NCI-H2107 (cell line): ENCODE measurements around the gene PRPH.
"Not testable (repeated sequence)": the region's sequence is repeated elsewhere in the genome, so short reads cannot be mapped to it uniquely, and the experiment has no call there.

ENCODE experiments used
- DNase-seq: peaks from one replicate; lab custom pipeline; 2025; lab: John Stamatoyannopoulos, UW

PRPH gene

GRCh38 chr12:49276304-49277290, 18.4 kb upstream of the PRPH start:
- no peak for DNase-seq

- DNase-seq = no peak
These were observed 17.5 kb upstream of the PRPH start for GRCh38 chr12:49277466-49277865.

GRCh38 chr12:49279706-49280159, 15.2 kb upstream of the PRPH start:
- DNase-seq = peak; percentile 39

DNA sequence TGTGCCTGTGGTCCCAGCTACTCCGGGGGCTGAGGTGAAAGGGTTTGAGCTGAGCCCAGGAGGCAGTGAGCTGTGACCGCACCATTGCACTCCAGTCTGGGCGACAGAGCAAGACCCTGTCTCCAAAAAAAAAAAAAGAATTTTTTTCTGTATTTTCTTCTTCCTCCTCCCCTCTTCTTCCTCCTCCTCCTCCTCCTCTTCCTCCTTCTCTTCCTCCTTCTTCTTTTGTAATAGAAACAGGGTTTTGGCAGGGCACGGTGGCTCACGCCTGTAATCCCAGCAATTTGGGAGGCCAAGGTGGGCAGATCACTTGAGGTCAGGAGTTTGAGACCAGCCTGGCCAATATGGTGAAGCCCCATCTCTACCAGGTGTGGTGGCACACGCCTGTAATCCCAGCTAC, 14.4 kb upstream of the PRPH start:
- DNase-seq = not testable (repeated sequence)

- no peak for DNase-seq
These were observed 12.6 kb upstream of the PRPH start for GRCh38 chr12:49282302-49282701.

DNA sequence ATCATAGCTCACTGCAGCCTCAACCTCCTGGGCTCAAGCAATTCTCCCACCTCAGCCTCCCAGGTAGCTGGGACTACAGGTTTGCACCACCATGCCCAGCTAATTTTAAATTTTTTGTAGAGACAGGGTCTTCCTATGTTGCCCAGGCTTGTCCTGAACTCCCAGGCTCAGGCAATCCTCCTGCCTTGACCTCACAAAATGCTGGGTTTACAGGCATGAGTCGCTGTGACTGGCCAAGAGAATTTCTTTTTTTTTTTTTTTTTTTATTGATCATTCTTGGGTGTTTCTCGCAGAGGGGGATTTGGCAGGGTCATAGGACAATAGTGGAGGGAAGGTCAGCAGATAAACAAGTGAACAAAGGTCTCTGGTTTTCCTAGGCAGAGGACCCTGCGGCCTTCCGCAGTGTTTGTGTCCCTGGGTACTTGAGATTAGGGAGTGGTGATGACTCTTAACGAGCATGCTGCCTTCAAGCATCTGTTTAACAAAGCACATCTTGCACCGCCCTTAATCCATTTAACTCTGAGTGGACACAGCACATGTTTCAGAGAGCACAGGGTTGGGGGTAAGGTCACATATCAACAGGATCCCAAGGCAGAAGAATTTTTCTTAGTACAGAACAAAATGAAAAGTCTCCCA, 12.1 kb upstream of the PRPH start:
- DNase-seq = not testable (repeated sequence)

DNA sequence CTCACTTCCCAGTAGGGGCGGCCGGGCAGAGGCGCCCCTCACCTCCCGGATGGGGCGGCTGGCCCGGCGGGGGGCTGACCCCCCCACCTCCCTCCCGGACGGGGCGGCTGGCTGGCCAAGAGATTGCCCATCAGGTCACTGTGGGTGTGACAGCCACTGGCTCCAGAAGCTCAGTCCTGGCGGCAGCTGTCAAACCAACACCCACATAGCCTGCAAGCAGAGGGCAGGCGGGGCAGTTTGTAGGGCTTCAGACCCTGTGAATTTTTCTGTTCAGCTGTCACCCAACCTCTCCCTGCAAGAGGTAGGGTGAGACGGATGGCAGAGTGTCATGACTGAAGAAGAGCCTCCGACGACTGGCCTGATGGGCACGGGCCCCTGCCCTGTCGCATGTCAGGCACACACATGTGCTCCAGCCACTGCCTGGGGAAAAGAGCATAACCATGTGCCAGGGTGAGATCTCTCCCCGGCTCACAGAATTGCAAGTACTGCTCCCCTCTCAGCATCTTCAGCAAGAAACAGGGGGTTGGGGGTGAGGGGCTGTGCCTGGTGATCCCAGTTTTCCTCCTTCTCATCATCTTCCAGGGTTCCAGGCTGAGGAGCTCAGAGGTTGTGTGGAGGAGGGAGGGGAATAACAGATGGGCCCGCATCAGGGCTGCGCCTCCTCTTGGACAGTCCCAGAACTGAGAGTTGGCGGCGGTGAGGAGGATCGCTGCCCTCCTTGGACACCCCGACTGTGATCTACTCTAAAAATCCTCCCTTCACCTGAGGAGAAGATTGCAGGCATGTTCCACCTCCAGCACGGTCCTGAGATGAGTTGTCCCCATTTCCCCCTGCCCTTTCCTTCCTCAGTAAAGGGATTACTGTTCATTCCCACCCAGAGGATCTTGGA, 11.2 kb upstream of the PRPH start:
- no peak for DNase-seq

- DNase-seq = no peak
These were observed 10.3 kb upstream of the PRPH start for GRCh38 chr12:49284672-49285071.

- no peak for DNase-seq
These were observed 7.1 kb upstream of the PRPH start for GRCh38 chr12:49287876-49288275.

- no peak for DNase-seq
These were observed 6.5 kb upstream of the PRPH start for GRCh38 chr12:49288412-49288853.

DNA sequence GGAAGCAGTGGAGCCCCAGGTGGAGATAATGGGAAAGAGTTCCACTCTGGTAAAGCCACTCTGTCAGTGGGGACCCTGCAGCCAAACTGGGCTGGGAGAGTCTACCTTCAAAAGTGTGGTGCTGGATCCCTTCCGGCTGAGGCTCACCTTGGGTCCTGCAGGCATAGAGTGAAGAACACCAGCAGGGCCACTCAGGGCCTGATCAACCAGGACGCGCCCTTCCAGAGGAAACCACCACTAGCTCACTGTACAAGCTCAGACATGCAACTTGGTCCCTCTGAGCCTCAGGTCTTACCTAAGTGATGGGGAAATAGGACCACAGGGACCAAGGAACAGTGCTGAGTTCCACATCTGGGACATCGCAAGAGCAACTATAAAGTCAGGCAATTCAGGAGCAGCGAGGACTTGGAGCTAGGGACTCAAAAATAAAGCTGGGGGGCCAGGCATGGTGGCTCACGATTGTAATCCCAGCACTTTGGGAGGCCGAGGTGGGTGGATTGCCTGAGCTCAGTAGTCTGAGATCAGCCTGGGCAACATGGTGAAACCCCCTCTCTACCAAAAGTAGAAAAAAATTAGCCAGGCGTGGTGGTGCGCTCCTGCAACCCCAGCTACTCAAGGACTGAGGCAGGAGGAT, 5.9 kb upstream of the PRPH start:
- no peak for DNase-seq

- no peak for DNase-seq
These were observed 2.3 kb upstream of the PRPH start for GRCh38 chr12:49292729-49293055.

DNA sequence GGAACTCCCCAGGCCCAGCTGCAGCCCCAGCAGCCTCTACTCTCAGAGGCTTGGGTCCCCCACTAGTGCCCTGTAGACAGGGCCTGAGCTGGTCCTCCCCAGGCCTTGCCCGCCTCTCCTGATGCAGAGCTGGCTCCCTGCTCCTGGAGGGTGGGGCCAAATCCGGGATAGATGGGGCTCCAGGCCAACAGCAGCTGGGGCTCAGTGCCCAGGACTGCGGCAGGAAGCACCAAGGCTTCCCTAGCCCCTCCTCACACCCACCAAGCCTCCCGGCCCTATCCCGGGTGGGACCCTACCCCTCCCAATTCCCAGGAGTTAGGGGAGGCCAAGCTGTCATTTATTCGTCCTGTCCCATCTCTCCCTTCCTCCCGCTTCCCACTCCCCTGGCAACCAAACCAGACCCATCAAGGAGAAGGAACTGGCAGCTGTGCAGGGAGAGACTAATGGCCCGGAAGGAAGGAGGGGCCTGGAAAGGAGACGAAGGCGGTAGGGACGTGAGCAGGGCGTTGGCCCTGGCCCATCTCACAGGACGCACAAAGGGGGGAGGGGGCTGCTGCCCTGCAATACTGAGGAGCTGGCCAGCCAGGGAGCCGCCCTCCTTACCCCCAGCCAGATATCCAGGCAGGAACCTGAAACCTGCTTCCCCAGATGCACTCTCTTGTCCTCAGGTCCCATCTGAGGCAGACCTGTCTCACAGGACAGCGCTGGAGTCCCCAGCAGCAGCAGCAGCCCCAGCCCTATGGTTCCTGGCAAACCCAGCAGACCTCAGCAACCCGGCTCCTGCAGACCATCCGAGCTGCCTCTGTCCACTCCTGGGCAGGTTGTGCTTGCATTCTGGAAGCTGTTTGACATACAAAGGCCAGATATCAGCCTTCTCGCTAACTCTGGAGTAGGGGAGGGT, 1.6 kb upstream of the PRPH start:
- DNase-seq = no peak

DNA sequence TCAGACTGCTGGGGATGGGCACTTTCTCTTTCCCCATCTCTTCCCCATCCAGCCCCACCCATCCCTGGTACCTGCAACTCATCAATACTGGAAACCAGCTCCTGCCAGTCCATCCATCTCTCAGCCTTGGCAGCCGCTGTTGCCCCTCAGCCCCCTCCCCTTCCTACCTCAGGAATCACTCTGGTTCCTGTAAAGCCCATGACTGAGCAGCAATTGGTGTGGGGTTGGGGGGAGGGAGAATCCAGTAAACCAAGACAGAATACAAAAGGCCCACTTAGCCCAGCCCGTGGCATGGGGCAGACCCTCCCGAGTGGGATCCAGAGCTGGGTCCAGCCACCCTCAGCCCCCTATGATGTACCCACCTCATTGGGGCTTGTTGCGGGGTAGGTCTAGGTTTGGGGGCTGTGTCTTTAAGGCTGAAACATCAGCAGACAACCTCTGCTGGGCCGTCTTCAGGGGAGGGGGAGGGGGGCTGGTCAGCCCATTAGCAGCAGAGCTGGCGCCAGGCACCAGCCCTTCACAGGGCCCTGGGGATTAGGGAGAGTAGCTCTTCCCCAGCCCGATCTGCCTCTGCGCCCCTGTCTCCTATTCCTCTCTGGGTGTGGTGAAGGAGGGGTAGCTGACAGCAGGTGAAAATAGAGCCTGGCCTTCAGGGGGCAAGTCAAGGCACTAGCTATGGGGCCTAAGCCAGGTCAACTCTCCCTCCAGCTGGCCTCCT, 702 bp upstream of the PRPH start:
- DNase-seq = no peak

- no peak for DNase-seq
These were observed 204 bp upstream of the PRPH start for GRCh38 chr12:49294804-49295081.

DNA sequence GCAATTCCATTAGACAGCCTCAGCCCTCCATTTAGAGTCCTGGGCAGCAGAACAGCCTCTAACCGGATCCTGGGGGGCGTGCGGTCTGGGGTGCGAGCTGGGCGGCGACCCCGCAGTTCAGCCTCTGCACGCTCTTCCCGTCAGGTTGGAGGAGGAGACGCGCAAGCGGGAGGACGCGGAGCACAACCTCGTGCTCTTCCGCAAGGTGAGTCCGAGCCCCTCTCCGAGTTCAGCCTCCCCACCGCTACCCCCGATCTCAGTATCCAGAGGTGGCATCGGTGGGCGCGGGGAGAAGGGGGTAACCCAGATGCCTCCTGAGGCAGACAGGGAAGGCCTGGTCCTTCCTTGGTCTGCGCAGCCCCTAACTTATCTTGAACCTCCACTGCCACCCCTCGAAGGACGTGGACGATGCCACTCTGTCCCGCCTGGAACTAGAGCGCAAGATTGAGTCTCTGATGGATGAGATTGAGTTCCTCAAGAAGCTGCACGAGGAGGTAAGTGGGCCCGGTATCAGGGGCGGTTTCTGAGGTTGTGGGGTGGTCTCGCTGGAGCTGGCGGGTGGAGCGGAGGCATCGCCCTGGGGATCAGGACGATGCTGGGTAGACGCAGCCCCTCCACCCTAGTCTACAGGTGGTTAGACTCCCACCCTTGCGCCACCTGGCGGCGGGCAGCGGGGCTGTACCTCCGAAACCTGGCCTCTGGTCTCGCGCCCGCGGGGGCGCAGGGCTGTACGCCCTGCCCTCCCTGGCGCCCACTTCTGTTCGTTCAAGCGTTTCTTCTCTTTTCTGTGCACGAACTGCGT, 1.3 kb downstream of the PRPH start:
- no peak for DNase-seq

- no peak for DNase-seq
These were observed 2.1 kb downstream of the PRPH start for GRCh38 chr12:49296836-49297694.

DNA sequence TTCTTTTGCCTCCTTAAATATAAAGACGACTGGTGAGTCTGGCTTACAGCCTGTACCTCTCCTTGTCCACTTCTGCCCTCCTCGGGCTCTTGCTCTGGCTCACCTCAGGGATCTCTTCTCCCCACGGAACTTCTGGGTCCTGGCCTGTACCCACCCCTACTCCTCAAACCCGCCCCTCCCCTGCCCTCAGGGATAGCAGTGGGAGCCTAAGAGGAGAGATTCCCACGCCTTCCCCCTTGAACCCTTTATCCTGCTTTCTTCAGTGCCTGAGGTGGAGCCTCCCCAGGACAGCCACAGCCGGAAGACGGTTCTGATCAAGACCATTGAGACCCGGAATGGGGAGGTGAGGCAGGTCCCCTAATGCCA, 2.7 kb downstream of the PRPH start:
- DNase-seq = no peak

DNA sequence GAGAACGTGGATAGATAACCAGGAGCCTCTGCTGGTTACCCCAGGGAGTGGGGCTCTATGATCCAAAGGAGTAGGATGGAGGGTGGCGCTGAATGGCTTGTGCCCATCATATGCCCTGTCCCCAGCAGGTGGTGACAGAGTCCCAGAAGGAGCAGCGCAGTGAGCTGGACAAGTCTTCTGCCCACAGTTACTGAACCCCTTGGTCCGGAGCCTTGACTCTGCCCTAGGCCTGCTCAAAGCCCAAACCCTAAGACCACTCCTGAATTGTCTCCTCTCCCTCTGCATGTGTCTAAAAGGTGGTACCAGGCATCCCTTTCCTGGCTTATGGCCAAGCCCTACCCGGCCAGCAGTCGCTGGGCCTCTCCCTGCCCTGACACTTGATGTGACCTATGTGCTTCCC, 3.2 kb downstream of the PRPH start:
- DNase-seq = no peak
